ENCODE measurements around the gene RNF112.
"Not testable (repeated sequence)": the region's sequence is repeated elsewhere in the genome, so short reads cannot be mapped to it uniquely, and the experiment has no call there.

Gene RNF112

DNA sequence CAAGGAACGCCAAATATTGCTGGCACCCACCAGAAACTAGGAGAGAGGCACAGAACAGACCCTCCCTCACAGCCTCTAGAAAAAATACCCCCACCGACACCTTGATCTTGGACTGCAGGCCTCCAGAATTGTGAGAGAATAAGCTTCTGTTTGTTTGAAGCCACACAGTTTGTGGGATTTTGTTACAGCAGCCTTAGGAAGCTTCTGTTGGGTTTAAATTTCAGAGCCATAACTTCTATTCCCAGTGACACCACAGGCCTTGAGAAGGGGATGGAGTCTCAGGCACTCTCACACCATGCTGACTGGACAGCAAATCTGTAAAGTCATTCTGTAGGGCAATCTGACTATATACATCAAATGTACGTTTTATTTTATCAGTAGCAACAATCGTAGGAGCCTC lies 38.6 kb downstream of the RNF112 start:
- DNase-seq, result no peak

DNA sequence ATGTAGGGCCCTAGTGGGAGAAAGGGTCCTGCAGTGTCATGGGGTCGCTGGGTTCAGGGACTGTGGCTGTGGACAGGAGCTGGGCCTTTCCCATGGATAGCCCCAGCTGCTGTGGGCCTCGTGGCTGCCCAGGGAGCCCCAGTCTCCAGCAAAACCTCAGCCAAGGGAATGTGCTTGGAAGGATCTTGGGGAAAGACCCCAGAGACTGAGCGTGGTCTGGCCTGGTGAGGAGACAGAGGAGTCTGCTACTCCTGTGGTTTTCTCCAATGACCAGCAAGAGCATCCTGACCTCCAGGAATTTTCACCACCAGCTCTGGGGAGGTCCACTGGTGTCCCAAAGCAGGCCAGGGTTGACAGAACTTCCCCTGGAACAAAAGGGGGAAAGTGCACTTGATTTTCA lies 42.3 kb downstream of the RNF112 start:
- no peak for DNase-seq

- DNase-seq, result no peak
Measured at GRCh38 chr17:19454074-19454473, 43.0 kb downstream of the RNF112 start.

GRCh38 chr17:19456016-19456927 lies 45.2 kb downstream of the RNF112 start:
- DNase-seq, result no peak

GRCh38 chr17:19457046-19457445 lies 46.0 kb downstream of the RNF112 start:
- no peak for DNase-seq

DNA sequence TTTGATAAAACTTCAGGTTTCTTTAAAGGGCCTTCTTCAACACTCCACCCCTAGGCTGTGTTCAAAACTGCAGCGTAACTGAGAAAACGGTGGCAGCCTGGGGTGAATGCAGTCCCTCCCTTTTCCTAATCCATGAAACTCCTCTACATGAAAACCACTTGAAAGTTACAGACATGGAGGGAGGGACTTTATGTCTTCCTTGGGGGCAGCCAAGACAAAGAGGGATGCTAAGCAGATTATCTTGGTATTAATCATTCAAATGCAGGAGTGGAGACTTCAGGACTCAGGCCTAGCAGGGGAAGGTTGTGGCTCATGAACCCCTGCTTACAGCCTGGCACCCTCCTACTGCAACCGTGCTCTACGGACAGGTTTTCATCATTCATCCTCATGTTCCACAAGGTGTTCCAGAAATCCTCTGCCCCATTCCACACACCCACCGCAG lies 46.8 kb downstream of the RNF112 start:
- DNase-seq, result no peak

GRCh38 chr17:19458481-19458880 lies 47.4 kb downstream of the RNF112 start:
- DNase-seq, result not testable (repeated sequence)

DNA sequence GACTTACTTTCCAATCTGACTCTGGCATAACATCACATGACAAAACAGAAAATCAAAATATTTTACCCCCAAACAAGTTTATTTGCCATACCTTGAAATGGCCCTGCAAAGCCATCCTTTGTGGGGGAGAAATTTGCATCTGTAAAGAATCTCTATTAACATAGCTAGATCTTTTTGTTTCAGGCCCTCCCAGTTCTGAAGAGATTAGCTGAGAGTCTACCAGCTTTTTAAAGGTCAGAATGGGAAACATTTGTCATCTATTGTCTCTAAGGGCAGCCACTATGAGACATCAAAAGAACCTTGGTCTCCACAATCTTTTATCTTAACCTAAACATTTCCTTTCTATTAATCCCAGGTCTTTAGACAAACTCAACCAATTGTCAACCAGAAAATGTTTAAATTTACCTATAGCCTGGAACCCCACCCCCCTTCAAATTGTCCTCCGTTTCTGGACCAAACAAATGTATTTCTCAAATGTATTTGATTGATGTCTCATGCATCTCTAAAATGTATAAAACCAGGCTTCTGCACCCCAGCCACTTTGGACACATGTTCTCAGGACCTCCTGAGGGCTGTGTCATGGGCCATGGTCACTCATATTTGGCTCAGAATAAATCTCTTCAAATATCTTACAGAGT lies 48.1 kb downstream of the RNF112 start:
- not testable (repeated sequence) for DNase-seq

GRCh38 chr17:19460700-19461099 lies 49.7 kb downstream of the RNF112 start:
- DNase-seq, result no peak

- no peak for DNase-seq
Measured at GRCh38 chr17:19461116-19461515, 50.1 kb downstream of the RNF112 start.

DNA sequence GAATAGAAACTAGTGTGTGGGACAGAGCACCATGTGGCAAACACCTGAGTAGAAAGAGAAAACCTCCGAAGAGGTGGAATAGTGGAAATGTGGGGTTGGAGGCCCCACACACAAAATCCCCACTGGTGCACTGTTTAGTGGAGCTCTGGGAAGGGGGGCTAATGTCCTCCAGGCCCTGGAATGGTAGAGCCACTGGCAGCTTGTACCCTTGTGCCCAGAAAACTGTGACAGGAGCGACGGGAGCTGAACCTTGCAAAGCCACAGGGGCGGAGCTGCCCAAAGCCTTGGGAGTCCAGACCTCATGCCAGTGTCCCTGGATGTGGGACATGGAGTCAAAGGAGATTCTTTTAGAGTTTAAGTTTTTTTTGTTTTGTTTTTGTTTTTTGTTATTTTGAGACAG lies 50.6 kb downstream of the RNF112 start:
- no peak for DNase-seq

DNA sequence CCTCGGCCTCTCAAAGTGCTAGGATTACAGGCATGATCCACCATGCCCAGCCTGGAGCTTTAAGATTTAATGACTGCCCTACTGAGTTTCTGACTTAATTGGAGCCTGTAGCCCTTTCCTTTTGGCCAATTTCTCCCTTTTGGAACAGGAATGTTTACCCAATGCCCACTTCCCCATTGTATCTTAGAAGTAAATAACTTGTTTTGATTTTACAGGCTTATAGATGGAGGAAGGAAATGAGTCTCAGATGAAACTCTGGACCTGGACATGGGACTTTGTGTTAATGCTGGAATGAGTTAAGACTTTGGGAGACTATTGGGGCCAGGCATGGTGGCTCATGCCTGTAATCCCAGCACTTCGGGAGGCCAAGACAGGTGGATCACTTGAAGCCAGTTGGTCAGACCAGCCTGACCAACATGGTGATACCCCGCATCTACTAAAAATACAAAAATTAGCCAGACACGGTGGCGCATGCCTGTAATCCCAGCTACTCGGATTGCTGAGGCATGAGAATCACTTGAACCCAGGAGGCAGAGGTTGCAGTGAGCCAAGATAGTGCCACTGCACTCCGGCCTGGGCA lies 51.5 kb downstream of the RNF112 start:
- not testable (repeated sequence) for DNase-seq

GRCh38 chr17:19464031-19465026 lies 53.3 kb downstream of the RNF112 start:
- no peak for DNase-seq

All from hematopoietic multipotent progenitor cell treated with erythropoietin and hydrocortisone succinate and interleukin-3 and kit ligand, for 4 days (in vitro differentiated cells).